Heart left ventricle (tissue), 13 donors: Measurements from ENCODE around the gene FADS2.

ENCODE experiments used
- CTCF ChIP-seq, 12 donors: fragments of 200-600 bp; sonication (generic) in 4 of 12; IDR thresholded peaks; one replicate each; pipeline versions ENCODE4 v1.5.0 to v1.8.0; 2018 to 2022; ENCODE audit warnings: antibody characterized with exemption in 12 of 12, mild to moderate bottlenecking in 5 of 12
- POLR2A ChIP-seq, 2 donors: fragments of 450-650 bp; IDR thresholded peaks; one replicate each; pipeline ENCODE4 v1.6.1; 2017; ENCODE audit warnings: antibody characterized with exemption in 2 of 2, mild to moderate bottlenecking in 2 of 2, moderate library complexity in 2 of 2
- donor health status: ischemic (EF 13 %, LVEDD 7.1; RV severe dilation, severe dysfunction).
- donor health status: DM: no; HTN: yes; CAD: no.
- donor health status: DM: no; HTN: no; CAD: no.
- donor health status: ischemic (EF 25% LVEDD 6.9; RV normal size, moderate dysfunction).
- donor health status: ischemic (EF 25% LVEDD 5.7; RV mildly dilated, moderate dysfunction).
- donor health status: ischemic (EF 35%, LVEDD 5.7; RV mildly dilated, moderate dysfunction).
- donor health status: nonischemic (EF 11% LVEDD 7.7; RV severe dilation, severe dysfunction).
- donor health status: DM: yes; HTN: yes; CAD: no.
- donor health status: PGD.
- donor health status: ischemic (EF 29% LVEDD 5.4; RV normal size, mild dysfunction).
- donor health status: nonischemic (EF 23%, LVEDD 6.1; RV moderate dilation, normal function).

- TF ChIP-seq CTCF (IDR thresholded peaks at IDR 0.05) (no peak), POLR2A (IDR thresholded peaks at IDR 0.05) (no peak)
These were observed 49.7 kb upstream of the FADS2 start for GRCh38 chr11:61778357-61778886.
